GM21786 (cell line): ENCODE measurements around the gene TMEM87B.
"Not testable (repeated sequence)": the region's sequence is repeated elsewhere in the genome, so short reads cannot be mapped to it uniquely, and the experiment has no call there.

Experiments
- ATAC-seq: cut with Tn5 transposase; IDR thresholded peaks from one replicate; pipeline ENCODE4 v1.9.1; 2021; ENCODE audit not compliant: unreplicated experiment

Gene TMEM87B

GRCh38 chr2:112113354-112113753, 58.3 kb downstream of the TMEM87B start:
- ATAC-seq: not testable (repeated sequence)

GRCh38 chr2:112118148-112118547, 63.1 kb downstream of the TMEM87B start:
- ATAC-seq: no peak

GRCh38 chr2:112121682-112122254, 66.7 kb downstream of the TMEM87B start:
- no peak for ATAC-seq

- no peak for ATAC-seq
These were observed 74.0 kb downstream of the TMEM87B start for GRCh38 chr2:112129060-112129459.

- ATAC-seq: no peak
These were observed 78.3 kb downstream of the TMEM87B start for GRCh38 chr2:112133344-112133743.

- ATAC-seq: no peak
These were observed 79.1 kb downstream of the TMEM87B start for GRCh38 chr2:112134120-112134519.

- ATAC-seq: no peak
These were observed 81.0 kb downstream of the TMEM87B start for GRCh38 chr2:112136096-112136495.

GRCh38 chr2:112137516-112138158, 82.6 kb downstream of the TMEM87B start:
- no peak for ATAC-seq

GRCh38 chr2:112138159-112139032, 83.3 kb downstream of the TMEM87B start, which contains the start of gene FBLN7:
Gene FBLN7 (plus strand): TSS chr2:112138385. CDS start chr2:112138656, 271 bp downstream.
- no peak for ATAC-seq

GRCh38 chr2:112139033-112139614, 84.1 kb downstream of the TMEM87B start:
- ATAC-seq: not testable (repeated sequence)

GRCh38 chr2:112139661-112140204, 84.7 kb downstream of the TMEM87B start:
- not testable (repeated sequence) for ATAC-seq

GRCh38 chr2:112140205-112140802, 85.2 kb downstream of the TMEM87B start:
- ATAC-seq: no peak

- no peak for ATAC-seq
These were observed 86.0 kb downstream of the TMEM87B start for GRCh38 chr2:112140899-112141625.

GRCh38 chr2:112141626-112142007, 86.5 kb downstream of the TMEM87B start:
- no peak for ATAC-seq

GRCh38 chr2:112142525-112143078, 87.5 kb downstream of the TMEM87B start:
- ATAC-seq: no peak

GRCh38 chr2:112143150-112143549, 88.1 kb downstream of the TMEM87B start:
- no peak for ATAC-seq

- no peak for ATAC-seq
These were observed 89.9 kb downstream of the TMEM87B start for GRCh38 chr2:112144966-112145365.

GRCh38 chr2:112147382-112148168, 92.5 kb downstream of the TMEM87B start:
- ATAC-seq: no peak

- ATAC-seq: no peak
These were observed 93.4 kb downstream of the TMEM87B start for GRCh38 chr2:112148477-112148876.
